22Rv1 (cell line): ENCODE results near the gene SLC25A34.

Experiments
- H3K27ac ChIP-seq: fragments of 450-650 bp; 2 replicates; pipeline ENCODE4 v1.5.1; 2017
- CTCF ChIP-seq: fragments of 450-650 bp; IDR thresholded peaks from 2 replicates; pipeline ENCODE4 v1.5.1; 2017; ENCODE audit warnings: mild to moderate bottlenecking
- ZFX ChIP-seq: fragments of 450-650 bp; IDR thresholded peaks from 2 replicates; pipeline ENCODE4 v1.6.1; 2017; ENCODE audit warnings: antibody characterized with exemption, borderline replicate concordance

SLC25A34 gene

DNA sequence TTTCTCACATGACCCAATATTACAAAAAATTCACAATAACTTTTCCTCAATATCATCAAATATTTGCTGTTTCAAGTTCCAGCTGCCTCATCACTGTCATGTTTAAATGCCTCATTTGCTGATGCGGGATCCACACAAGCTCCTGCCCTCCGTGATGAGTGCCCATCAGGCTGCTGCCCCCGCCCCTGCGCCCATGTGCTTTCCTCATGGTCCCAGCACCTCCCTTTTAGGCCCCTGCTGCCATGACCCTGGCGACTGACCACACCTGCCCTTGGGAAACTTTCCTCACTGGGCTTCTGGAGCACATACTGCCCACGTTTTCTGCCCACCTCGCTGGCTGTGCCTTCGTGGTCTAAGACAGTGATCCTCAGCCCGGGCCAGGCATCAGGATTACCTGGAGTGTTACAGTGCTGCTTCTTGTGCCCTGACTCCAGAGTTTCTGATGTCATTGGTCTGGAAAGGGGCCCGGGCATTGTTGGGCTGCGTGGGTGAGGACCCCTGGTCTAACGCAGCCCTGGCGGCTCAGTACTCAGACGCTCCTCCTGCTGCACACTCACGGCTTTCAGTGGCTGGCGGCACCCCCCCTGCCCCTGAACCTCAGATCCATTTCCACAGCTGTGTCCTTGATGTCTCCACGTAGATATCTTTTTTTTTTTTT lies 31.4 kb upstream of the SLC25A34 start:
- no peak overlapping the region for H3K27ac ChIP-seq
- no peak for TF ChIP-seq CTCF
- TF ChIP-seq ZFX: no peak

- TF ChIP-seq ZFX (no peak), CTCF (no peak)
- H3K27ac ChIP-seq: no peak overlapping the region
Measured at GRCh38 chr1:15705184-15705566, 30.9 kb upstream of the SLC25A34 start.

DNA sequence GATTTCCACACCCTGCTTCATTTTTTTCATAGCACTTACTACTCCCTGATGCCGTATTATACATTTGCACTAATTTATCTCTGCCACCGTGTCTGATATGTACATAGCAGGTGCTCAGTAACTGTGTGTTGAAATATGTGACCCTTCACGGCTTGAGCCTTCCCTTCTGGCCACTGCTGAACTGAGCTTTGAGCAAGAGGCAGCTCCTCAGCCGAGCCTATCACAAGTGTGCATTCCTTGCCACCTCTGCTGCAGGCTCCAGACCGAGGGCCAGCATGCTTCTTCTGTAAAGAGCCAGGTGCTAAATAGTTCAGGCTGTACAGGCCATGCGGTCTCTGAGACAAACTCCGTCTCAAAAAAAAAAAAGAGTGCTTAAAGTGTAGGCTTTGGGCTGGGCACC lies 29.3 kb upstream of the SLC25A34 start:
- TF ChIP-seq ZFX (no peak), CTCF (no peak)
- H3K27ac ChIP-seq: no peak overlapping the region

DNA sequence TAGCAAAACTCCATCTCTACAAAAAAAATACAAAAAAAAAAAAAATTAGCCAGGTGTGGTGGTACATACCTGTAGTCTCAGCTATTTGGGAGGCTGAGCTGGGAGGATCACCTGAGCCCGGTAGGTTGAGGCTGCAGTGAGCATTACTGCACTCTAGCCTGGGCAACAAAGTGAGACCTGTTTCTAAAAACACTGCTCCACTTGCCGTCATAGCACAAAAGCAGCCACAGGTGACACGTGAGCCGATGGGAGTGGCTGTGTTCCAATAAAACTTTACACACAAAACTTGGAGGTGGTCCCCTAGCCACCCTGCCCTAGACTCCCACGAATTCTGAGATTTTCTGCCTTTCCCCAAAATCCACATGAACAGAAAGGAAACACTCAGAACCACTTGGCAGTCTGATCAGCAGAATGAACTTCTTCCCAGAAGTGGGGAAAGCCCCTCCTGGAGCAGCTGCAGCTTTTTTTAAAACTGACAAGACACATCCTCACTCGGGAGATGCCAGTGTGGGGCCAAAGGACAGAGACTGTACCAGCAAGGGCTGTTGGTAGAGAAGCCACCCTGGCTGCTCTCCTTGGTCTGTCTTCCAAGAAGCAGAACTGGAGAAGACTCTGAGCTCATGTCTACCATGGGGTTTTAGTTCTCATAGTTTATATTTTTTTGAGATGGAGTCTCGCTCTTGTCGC lies 28.7 kb upstream of the SLC25A34 start:
- H3K27ac ChIP-seq: no peak overlapping the region
- TF ChIP-seq CTCF: no peak
- no peak for TF ChIP-seq ZFX

DNA sequence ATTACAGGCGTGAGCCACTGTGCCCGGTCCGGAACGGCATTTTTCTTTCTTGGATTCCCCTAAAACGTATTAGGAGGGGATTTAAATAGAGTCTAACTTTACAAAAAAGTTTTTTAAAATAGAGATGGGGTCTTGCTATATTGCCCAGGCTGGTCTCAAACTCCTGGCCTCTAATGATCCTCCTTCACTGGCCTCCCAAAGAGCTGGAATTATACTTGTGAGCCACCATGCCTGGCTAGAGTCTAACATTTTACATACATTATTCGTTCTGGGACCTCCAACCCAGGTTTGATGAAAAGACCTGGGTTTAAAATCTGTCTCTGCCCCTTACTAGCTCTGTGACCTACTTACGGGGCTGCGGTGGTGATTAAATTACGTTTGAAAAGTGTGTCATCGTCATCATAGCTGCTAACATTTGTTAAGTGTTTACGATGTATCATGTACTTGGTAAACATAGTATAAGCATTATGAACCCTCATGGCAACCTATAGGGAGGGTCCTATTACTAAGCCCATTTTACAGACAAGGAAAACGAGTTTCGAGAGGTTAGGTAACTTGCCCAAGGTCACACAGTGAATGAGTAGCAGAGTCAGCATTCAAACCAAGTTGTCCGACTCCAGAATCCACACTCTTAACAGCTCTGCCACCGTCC lies 27.4 kb upstream of the SLC25A34 start:
- H3K27ac ChIP-seq: no peak overlapping the region
- no peak for TF ChIP-seq CTCF
- no peak for TF ChIP-seq ZFX

DNA sequence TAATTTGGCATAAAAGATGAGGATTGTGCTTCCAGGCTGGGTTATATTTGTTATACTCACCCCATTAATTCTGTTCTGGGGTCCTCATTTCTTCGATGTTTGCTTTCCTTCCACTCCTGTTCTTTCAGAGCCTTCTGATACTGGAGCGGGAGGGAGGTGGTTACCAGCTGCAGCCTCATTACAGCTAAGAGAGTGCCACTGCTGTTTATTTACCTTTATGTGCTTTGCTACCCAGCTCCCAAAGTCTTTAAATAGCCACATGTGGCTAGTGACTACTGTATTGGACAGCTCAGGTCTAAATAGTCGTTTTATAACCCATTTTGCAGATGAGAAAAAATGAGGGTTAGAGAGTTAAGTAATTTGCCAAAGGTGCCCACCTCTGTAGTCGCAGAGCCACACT lies 26.8 kb upstream of the SLC25A34 start:
- TF ChIP-seq CTCF (no peak), ZFX (no peak)
- H3K27ac ChIP-seq: no peak overlapping the region

DNA sequence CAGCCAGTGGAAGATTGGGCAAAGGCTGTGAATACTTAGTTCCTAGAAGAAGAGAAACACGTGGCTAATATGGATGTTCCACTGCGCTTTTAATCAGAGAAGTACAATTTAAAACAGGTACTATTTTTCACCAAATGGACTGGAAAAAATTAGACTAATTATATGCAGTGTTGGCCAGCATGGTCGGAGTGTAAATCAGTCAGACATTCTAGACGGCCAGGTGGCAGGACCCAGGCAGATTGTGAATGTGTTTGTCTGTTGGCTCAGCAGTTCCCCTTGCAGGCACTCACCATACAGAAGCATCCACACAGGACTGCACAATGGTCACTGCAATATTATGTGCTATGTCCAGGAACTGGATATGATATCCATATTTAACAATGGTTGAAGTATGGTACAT lies 23.9 kb upstream of the SLC25A34 start:
- TF ChIP-seq CTCF (no peak), ZFX (no peak)
- H3K27ac ChIP-seq: no peak overlapping the region
